Activated CD8-positive, alpha-beta memory T cell treated with anti-CD3 and anti-CD28 coated beads, Interleukin-2, amount 50 U/mL, for 1 hour (primary cell): ENCODE results near the gene EOGT.

ENCODE experiments used
- DNase-seq: peaks from one replicate; pipeline ENCODE4 v3.0.0-alpha.2; 2020; ENCODE audit errors: extremely low read depth

Gene EOGT

DNA sequence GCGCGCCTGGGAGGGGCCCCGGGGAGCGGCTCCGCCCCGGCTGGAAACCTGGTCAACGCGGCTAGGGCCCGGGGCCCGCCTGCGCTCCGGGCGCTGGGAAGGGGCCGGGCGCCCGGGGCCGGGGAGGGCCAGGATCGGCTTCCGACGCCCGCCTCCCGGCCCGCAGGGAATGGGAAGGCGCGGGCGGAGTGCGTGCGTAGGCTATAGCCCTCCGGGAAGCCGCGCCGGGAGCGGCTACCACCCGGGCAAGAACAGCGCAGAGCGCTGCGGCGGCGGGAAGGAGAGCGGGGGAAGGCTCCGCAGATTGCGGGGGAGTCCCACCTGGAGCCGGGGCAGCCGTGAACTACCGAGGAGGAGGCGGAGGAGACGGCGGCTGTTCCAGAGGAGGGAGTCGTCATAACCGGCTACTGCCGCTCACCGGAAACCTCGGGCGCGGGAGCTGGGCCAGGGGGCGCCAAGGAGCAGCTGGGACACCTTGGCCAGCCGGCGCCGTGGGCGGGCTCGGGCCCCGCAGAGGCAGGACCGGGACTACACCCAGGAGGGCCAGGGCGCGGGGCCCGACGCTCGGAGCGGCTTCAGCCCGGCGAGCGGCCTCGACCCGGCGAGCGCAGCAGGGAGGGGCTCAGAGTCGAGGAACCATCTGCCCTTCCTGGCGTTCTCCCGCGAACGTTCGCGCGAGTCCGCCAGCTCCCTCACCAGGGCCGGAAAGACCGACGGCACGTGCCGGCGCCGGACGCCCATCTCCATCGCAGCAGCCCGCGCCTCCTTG lies at the start of gene EOGT:
EOGT (minus strand) TSS at position 432 of the 769 bp plus-strand sequence. CDS start 3,838 bp downstream, outside the sequence.
- DNase-seq, result peak; percentile 42

DNA sequence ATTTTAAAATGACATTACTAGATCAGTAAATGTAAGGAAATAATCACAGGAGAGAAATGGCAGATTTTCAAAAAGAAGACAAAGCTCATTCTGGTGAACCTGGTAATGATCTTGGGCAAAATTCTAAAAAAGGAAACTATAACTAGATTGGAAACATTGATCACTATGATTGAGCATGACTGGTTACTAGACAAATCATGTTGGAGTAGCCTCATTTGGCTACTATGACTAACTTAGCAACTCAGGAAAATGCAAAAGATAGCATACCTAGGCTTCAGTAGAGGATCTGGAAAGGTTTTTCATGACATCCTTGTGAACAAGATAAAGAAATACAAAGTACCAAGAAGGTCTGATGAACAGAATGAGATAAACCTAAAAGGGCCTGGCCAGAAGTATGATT lies 46.2 kb upstream of the EOGT start:
- no peak for DNase-seq

DNA sequence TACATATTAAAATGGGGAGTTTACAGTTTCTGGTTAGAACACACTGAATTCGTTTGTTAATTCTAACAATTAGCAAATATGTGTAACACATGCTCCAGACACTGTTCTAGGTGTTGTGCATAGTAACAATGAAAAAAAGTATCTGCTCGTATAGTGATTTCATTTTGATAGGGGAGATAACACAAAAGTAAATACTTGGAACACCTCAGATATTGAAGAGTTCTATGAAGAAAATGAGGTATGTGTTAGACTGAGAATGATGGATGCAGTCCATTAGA lies 45.4 kb upstream of the EOGT start:
- DNase-seq, result no peak

DNA sequence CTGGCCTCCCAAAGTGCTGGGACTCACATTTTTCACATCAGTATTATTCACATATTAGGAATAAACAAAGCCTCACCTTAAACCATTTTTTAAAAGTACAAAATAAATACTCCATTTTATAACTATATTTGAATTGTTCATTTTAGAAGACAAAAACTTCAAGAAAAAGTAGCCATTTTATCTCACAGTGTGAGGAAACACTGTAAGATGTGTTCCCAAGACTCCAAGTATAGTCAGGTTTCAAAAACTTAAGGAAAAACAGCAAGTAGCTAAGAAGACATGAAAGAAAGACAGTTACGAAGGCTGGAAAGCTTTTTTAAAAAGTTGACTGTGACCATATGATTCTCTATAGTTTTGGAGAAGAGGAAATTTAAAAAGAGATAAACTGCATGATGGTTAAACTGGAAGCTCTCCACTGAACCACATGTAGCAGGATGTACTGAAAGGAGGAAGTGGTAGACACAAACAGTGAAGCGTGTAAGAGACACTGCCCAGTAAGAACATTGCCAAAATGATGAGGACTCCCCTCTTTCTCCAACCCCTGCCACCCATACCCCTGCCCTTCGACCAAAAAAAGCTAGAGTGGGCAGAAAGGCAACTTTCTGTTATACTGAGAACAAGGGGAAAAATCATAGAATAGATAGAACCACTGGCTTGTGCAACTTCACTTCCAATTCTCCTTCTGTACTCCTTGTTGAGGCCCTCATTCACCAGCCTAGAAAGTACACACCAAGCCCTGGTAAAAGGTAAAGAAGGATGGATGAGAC lies 44.9 kb upstream of the EOGT start:
- no peak for DNase-seq

GRCh38 chr3:69052472-69052898 lies 39.0 kb upstream of the EOGT start:
- no peak for DNase-seq

DNA sequence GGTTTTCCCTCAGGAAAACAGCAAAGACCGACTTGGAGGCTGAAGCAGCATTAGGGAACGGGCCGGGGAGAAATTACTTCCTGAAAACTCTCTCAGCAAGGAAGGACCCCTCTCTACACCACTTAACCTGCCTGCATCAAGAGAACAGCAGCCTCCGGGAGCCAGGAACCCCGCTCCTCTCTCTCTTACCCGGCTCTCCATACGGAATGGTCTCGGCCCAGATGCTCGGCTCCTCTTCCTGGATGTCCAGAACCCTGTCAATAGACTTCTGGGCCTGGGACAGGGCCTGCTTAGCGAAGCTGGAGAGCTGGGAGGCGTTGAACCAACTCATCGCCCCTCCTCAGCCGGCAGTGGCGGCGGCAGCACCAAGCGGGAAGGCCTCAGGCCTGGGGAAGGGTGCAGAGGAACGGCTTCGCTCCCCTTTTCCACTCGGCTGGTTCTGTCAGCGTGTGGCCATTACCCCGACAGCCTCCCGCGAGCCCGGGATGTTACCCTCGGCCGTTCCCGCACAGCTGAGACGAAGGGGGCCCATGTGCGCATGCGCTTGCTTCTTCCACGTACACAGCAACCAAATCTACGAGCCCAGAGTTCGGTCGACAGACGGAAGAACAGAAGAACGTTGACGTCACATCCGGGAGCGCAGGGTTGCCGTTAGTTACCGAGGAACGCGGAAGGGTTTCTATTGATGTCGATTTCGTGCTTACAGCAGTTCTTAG lies 38.4 kb upstream of the EOGT start, which contains the start of gene TMF1:
TMF1 (minus strand) TSS at position 578 of the 716 bp plus-strand sequence; CDS start at position 331, 247 bp downstream.
- DNase-seq, result peak; percentile 99

DNA sequence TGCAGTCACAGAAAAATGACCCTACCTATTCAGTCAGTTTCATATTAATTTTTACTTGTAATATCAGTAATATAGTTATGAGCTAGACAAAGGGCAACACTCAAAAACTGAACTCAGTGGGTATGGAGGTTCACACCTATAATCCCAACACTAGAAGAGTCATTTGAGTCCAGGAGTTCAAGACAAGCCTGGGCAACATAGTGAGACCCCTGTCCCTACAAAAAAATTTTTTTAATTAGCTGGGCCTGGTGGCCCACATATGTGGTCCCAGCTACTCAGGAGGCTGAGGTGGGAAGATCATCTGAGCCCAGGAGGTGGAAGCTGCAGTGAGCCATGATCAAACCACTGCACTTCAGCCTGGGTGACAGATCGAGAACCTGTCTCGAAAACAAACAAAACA lies 35.5 kb upstream of the EOGT start:
- no peak for DNase-seq

GRCh38 chr3:69044608-69045007 lies 31.1 kb upstream of the EOGT start:
- DNase-seq, result no peak

- DNase-seq, result no peak
These were observed 20.0 kb upstream of the EOGT start for GRCh38 chr3:69033470-69033869.

DNA sequence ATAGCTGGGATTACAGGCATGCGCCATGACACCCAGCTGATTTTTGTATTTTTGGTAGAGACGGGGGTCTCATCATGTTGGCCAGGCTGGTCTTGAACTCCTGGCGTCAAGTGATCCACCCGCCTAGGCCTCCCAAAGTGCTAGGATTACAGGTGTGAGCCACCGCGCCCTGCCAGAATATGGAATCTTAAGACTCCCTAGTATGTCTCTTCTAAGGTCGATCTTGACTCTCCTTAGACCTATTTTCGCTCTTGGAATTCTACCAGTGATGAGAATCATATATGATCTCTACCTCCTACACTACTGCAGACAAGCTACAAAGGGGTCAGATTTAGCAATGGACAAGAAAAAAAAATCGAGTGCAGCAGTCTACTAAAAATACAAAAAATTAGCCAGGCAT lies 19.3 kb upstream of the EOGT start:
- DNase-seq, result no peak

- no peak for DNase-seq
These were observed 18.7 kb upstream of the EOGT start for GRCh38 chr3:69032142-69032541.

DNA sequence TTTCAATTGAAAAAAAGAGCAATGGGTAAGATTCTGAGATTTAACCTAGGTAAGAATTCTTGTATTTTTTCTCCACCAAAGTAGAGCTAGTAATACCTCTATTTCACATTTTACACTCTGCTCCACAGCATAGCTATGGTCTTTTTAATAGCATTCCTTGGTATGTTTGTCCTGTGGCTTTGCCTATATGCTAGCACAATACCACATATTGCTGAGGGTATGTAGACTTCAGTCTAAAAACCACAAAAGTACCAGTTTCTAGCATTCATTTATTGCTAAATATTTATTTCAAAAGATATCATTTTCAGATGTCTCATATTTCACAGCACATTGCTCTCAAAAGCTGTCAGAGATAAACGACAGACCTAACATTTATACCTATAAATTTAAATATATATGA lies 18.2 kb upstream of the EOGT start:
- DNase-seq, result no peak

GRCh38 chr3:69020857-69021256 lies 7.4 kb upstream of the EOGT start:
- no peak for DNase-seq

GRCh38 chr3:69020424-69020823 lies 6.9 kb upstream of the EOGT start:
- DNase-seq, result no peak

DNA sequence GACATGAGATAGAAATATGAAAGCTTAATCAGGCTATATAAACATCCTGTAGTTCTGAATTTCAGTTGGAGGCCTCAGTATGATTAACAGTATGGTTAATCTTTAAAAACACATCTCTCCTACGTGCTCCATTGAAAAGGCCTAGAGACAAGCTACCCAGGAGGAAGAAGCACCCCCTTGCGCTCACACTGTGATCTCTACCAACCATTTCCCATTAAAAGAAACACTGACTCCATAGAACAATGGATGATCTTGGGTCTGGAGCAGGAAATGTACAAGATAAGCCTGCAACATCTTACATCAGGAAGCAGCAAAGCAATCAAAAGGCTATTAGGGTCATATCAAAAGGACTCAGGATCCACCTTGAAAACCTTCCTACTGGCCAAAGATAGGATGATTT lies 3.4 kb upstream of the EOGT start:
- no peak for DNase-seq

GRCh38 chr3:69016102-69016501 lies 2.6 kb upstream of the EOGT start:
- DNase-seq, result no peak

DNA sequence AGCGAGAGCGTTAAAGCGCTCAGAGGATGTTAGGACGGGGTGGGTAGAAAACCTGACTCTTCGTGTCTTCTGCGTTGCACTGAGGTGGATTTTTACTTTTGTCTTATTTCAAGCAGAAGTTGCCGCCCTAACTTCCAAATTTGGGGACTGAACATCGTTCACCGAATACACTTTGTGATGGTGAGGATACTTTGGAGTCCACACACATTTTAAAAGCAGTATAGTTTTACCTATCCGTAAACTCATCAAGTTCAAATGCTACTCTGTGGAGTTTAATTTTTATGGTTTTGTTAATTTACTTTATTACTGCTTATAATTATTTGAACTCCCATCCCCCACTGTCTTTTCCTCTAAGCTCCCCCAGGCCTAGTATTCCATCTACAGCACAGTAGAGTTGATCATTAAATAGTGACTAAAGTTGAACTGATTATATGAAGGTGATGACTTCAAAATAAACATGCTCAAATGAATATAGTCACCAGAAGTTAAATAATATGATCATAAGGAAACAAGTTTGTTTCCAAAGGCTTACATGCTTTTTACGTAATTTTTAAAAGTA lies 617 bp upstream of the EOGT start:
- DNase-seq, result no peak

GRCh38 chr3:69012800-69013252 lies 658 bp downstream of the EOGT start:
- no peak for DNase-seq

DNA sequence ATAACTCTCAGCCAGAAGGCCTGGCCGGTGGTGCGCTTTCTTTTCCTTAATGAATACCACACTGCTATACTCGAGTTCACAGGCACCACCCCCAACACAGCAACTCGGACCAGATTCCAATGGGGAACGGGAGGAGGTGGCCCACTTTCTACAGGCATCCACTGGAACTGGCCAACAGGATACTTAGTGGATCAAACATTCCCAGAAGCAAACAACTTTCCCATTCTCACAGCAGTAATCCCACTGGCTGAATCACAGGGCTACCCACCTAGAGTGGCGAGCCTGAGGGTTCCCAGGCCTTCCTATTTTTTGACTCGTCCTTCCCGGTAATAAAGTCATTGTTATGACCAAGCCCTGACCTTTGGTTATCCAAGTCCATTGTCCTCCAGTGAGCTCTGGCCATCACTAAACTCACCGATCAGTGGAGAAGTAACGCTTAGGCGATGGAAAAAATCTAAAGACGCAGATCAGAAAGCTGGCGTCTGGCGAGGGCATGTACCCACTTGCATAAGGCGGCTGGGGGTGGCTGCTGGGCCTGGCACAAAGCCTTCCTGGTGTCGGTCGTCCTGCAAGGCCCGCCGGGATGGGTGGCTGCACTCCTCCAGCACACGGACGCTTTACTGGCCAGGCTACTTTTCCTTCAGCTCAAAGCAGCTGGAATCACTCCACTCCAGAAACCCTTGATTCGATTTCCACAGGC lies 1.2 kb downstream of the EOGT start:
- DNase-seq, result no peak

DNA sequence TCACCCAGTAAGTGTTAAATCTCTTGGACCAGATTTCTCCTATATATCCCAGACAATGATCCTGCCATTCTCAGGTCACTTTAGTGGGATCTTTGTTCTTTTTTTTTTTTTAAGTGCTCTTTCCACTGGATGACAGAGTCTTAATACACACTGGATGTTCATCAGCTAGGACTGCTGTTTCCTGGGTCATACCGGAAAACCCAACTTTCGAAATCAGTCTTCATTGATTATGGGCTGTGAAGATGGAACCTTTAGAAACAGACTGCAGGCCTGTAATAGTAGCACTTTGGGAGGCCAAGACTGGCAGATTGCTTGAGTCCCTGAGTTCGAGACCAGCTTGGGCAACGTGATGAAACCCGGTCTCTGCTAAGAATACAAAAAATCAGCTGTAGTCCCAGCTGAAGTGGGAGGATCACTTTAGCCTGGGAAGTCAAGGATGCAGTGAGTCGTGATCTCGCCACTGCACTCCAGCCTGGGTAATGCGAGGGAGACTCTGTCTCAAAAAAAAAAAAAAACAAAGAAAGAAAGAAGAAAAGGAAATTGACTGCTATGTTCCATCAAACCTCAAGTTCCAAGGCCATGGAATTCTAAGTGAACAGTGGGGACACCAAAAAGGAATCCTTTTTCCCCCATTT lies 2.3 kb downstream of the EOGT start:
- no peak for DNase-seq
